Measurements from ENCODE around the gene CCDC194.

Gene CCDC194

GRCh38 chr19:17405250-17406045, 11.5 kb upstream of the CCDC194 start, which contains the start of gene BST2:
Gene BST2 (minus strand): TSS chr19:17405630. CDS start chr19:17405575, 55 bp downstream.
- peak in 1 of 4 experiments; percentile 30 for DNase-seq

DNA sequence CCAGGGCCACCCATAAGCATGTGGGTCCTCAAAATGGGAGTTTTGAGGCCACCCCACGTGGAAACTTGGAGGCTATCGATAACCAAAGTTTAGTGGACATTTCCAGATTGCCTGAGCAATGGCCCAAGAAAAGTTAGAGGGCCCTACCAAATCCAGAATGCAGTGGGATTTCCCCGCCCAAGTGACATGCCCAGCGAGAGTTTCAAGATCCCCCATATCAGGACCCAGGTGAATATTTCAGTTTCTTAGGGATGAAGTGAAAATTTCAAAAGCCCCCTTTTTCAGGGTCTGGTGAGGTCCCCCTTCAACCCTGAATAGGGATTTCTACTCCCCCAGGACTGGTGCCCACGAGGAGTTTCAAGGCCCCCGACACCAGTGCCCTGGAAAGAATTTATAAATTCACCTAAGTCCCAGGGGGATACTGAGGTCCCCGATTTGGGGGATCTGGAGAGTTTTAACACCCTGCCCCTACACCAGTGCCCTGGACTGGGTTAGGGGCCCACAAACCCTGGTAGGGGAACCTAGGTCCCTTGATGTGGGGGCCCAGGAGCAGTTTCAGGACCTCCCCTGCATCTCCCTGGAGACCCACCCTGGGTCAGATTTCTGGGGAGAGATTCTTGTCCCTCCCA, 10.7 kb upstream of the CCDC194 start:
- DNase-seq = no peak

GRCh38 chr19:17404015-17404414, 10.0 kb upstream of the CCDC194 start:
- DNase-seq = no peak

- DNase-seq = peak in 3 of 4 experiments; percentile 29 to 48 (median 36)
Measured at GRCh38 chr19:17402982-17403855, 9.2 kb upstream of the CCDC194 start.

DNA sequence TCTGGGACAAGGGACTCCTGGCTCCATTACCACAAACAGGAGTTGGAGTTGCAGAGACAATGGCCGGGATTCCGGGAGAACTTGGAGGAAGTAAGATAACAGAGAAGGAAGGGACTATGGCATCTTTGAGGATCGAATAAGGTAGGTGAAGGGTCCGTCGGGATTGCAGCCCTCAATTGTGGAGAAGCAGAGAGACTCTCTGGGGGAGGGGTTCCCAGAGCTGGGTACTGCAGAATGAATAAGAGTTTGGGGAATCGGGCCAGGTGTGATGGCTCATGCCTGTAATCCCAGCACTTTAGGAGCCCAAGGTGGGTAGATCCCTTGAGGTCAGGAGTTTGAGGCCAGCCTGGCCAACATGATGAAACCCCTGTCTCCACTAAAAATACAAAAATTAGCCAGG, 7.6 kb upstream of the CCDC194 start:
- no peak for DNase-seq

DNA sequence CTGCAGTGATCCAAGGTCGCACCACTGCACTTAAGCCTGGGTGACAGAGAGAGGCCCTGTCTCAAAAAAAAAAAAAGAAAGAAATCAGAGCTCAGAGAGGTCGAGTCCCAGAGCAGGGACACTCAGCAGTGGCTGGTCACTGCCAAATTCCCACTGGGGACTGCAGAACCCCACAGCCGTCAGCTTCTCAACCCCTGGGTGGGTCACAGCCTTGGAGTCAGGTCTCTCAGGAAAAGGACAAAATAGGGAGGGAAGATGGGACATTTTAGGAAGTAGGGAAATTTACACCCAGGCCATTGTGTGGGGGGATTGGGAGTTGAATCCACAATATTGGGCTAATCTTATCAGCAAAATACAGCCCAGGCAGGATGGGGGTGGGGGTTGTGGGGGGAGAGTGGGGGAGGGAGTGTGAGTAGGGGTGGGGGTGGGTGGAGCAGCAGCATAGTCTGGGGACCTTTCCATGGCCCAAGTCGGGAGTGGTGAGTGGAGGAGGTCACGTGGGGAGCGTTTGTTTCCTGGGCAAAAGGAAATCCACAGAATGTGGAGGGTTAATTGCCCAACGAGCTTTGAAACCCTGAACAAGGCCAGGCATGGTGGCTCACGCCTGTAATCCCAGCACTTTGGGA, 5.0 kb upstream of the CCDC194 start:
- DNase-seq = no peak

- DNase-seq = peak; percentile 25 to 55 (median 48)
Measured at GRCh38 chr19:17394891-17395415, 957 bp upstream of the CCDC194 start.

DNA sequence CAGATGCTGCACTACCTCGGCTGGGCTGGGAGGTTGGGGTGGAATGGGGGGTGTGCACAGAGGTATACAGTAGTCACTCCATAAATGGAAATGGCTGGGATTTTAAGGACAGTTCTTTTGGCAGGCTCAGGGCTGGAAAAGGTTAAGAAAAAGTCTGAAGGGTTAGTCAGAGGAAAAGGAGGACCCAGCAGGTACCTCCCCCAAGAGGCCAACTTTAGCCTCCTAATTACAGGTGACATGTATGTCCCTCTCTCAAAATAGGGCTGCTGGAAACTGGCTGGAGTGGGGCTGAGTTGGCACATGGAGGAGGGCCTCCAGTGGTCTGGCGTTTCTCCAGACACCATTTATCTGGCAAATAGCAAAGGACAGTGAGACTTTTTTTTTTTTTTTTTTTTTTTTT, 994 bp downstream of the CCDC194 start:
- DNase-seq = no peak

DNA sequence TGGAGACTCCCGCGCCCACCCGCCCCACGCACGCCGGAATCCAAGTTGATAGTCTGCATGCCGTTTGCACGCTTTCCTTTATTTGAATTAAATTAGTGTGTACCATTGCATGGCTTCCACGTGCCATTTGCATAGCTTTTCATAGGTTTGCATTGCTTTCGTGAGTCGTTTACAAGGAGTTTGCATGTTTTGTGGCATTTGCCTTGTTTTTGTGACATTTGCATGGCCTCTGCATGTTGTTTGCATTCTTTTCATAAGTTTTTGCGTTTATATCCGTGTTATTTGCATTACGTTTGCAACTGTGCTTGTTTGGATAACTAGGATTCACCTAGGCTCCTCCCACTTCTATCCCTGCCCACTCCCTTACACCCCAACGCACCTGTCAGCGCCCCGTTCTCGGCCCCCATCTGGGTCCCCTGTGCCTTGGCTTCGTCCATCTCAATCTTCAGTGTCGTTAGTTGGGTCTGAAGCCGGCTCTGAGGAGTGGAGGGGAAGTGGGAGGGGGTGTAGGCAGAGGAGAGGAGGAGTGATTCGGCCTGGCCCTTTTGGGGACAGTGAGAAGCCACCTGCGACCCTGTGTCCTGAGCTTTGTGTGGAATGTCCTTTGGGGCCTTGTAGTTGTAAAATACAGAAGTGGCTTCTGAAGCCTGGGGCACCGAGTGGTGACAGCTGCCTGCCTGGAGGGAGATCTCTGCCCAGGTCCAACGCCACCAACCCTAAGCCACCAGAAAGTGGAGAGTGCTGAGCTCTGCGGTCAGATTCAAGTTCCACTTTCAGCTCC, 2.4 kb downstream of the CCDC194 start:
- no peak for DNase-seq

DNA sequence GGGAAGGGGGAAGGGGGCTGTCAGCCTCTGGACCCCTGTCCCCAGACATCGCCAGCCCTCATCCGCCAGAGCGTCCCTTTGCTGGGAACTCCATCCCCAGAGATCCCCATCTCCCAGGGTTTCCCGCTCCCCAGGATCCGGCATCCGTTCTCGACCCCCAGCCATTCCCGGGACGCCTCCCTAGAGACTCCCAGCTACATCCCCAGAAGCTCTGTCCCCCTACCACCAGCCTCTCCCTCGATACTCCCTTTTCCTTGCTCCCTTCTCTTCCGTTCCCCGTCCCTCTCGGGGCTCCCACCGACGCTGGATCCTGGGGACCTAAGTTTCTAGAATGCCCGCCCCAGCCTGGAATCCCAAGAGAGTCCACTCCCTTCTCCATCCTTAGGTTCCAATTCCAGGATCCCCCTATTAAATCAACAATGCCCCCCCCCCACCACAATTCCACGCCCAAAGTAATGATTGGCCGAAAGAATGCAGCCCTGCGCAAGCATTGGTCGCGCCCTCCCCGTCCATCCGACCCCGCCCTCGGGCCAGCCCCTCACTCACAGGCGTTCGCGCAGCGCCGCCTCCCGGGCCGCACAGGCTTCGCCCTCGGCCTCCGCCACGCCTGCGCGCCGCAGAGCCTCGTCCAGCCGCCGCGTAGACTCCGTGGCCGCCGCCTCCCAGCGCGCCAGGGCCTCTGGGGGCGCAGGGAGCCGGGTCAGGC, 3.2 kb downstream of the CCDC194 start:
- peak; percentile 73 to 81 (median 75) for DNase-seq

DNA sequence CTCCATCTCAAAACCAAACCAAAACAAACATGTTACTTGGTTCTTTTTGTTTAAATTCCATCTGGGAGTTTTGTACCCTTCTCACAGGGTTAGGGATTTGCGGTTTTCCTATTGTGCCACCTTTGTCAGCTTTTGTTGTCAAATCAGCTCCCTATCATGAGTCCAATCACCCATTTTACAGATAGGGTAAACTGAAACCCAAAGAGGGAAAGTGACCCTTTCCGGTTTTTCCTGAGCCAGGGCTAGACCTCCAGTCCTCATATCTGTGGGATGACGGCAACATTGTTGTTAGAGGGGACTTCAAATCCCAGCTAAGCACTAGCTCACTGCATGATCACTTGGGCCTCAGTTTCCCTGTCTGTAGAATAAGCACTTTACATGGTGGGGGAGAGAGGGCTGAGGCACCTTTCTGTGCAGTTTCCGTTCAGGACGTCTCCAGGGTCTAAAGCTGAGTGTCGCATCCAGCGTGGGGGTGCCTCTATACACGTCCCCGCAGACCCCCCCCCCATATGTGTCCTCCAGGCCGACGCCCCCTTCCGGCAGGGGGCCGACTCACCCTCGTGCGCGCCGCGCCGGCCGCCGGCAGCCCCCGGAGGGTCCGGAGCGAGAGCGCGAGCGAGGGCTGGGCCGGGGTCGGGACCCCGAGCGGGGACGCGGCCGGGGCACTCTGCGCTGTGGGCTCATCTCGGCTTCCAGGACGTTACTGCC, 3.9 kb downstream of the CCDC194 start:
- DNase-seq = no peak

GRCh38 chr19:17389288-17389687, 4.7 kb downstream of the CCDC194 start:
- no peak for DNase-seq

GRCh38 chr19:17385878-17386611, 8.0 kb downstream of the CCDC194 start:
- peak; percentile 16 to 46 (median 42) for DNase-seq

GRCh38 chr19:17380426-17381138, 13.4 kb downstream of the CCDC194 start:
- DNase-seq = no peak

DNA sequence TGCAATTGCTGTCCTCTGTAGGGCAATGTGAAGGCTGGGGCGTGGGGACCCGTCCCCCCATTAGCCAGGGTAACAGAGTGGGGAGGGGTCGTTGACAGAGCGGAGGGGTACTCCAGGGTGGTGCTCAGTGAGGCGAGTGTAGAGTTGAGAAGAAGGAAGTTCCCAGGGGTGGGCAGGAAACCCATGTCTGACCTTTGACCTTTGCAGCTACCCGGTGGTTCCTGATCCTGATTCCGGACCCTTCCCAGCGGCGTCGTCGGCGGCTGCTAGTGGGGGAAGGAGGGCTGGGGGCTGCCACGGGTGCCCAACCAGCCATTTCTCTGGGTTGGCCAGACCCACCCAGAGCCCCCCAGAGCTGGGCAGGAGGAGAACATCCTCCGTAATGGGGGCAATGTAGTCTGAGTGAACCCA, 14.8 kb downstream of the CCDC194 start:
- DNase-seq = no peak

GRCh38 chr19:17378271-17378670, 15.7 kb downstream of the CCDC194 start:
- no peak for DNase-seq

GRCh38 chr19:17376935-17377600, 16.9 kb downstream of the CCDC194 start, which contains the start of gene PLVAP:
Gene PLVAP (minus strand): TSS chr19:17377342. CDS start chr19:17377288, 54 bp downstream.
- DNase-seq = no peak

GRCh38 chr19:17370026-17370587, 23.9 kb downstream of the CCDC194 start:
- no peak for DNase-seq
